Heart left ventricle (tissue), 13 donors: ENCODE results near the gene MSX2.

Experiments
- POLR2A ChIP-seq, 2 donors: fragments of 450-650 bp; IDR thresholded peaks; one replicate each; pipeline ENCODE4 v1.6.1; 2017; ENCODE audit warnings: antibody characterized with exemption in 2 of 2, mild to moderate bottlenecking in 2 of 2, moderate library complexity in 2 of 2
- TF ChIP-seq, protein P1 (sequence below), 12 donors: fragments of 200-600 bp; sonication (generic) in 4 of 12; IDR thresholded peaks; one replicate each; pipeline versions ENCODE4 v1.5.0 to v1.8.0; 2018 to 2022; ENCODE audit warnings: antibody characterized with exemption in 12 of 12, mild to moderate bottlenecking in 5 of 12
- donor health status: ischemic (EF 13 %, LVEDD 7.1; RV severe dilation, severe dysfunction).
- donor health status: DM: no; HTN: yes; CAD: no.
- donor health status: DM: no; HTN: no; CAD: no.
- donor health status: ischemic (EF 25% LVEDD 6.9; RV normal size, moderate dysfunction).
- donor health status: ischemic (EF 25% LVEDD 5.7; RV mildly dilated, moderate dysfunction).
- donor health status: ischemic (EF 35%, LVEDD 5.7; RV mildly dilated, moderate dysfunction).
- donor health status: nonischemic (EF 11% LVEDD 7.7; RV severe dilation, severe dysfunction).
- donor health status: DM: yes; HTN: yes; CAD: no.
- donor health status: PGD.
- donor health status: ischemic (EF 29% LVEDD 5.4; RV normal size, mild dysfunction).
- donor health status: nonischemic (EF 23%, LVEDD 6.1; RV moderate dilation, normal function).

- TF ChIP-seq, protein P1, sequence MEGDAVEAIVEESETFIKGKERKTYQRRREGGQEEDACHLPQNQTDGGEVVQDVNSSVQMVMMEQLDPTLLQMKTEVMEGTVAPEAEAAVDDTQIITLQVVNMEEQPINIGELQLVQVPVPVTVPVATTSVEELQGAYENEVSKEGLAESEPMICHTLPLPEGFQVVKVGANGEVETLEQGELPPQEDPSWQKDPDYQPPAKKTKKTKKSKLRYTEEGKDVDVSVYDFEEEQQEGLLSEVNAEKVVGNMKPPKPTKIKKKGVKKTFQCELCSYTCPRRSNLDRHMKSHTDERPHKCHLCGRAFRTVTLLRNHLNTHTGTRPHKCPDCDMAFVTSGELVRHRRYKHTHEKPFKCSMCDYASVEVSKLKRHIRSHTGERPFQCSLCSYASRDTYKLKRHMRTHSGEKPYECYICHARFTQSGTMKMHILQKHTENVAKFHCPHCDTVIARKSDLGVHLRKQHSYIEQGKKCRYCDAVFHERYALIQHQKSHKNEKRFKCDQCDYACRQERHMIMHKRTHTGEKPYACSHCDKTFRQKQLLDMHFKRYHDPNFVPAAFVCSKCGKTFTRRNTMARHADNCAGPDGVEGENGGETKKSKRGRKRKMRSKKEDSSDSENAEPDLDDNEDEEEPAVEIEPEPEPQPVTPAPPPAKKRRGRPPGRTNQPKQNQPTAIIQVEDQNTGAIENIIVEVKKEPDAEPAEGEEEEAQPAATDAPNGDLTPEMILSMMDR (IDR thresholded peaks at IDR 0.05) = no peak
- TF ChIP-seq POLR2A (IDR thresholded peaks at IDR 0.05) = no peak
These were observed 43.3 kb upstream of the MSX2 start for GRCh38 chr5:174680901-174681565.
